H9 (cell line): ENCODE measurements around the gene USP21. TPM values are rescaled to one million over a fixed set of nuclear protein-coding genes. Genes with fewer than 3 reads are reported as not detected.

Experiments used
- DNase-seq: peaks from one replicate; pipeline ENCODE4 v3.0.0-alpha.2; 2017
- H2AFZ ChIP-seq: one replicate; pipeline ENCODE4 v1.6.1; 2013; ENCODE audit warnings: mild to moderate bottlenecking, low read length, control low read depth, moderate library complexity
- H2AK5ac ChIP-seq: 2 replicates; pipeline ENCODE4 v1.6.1; 2013; ENCODE audit warnings: low read length, control low read depth, mixed read lengths; ENCODE audit not compliant: insufficient read length
- H2BK120ac ChIP-seq: one replicate; pipeline ENCODE4 v1.6.1; 2013; ENCODE audit warnings: low read depth, mild to moderate bottlenecking, low read length, control low read depth, inconsistent platforms; ENCODE audit not compliant: poor library complexity, severe bottlenecking
- H2BK12ac ChIP-seq: 2 replicates; pipeline ENCODE4 v1.6.1; 2013; ENCODE audit warnings: low read length, control low read depth, mixed read lengths, low read depth; ENCODE audit not compliant: insufficient read length
- H2BK15ac ChIP-seq: 2 replicates; pipeline ENCODE4 v1.6.1; 2013; ENCODE audit warnings: low read depth, low read length, control low read depth
- H2BK20ac ChIP-seq: one replicate; pipeline ENCODE4 v1.6.1; 2013; ENCODE audit warnings: low read depth, mild to moderate bottlenecking, low read length, control low read depth, inconsistent platforms; ENCODE audit not compliant: poor library complexity, severe bottlenecking
- H2BK5ac ChIP-seq: 2 replicates; pipeline ENCODE4 v1.6.1; 2013; ENCODE audit warnings: low read length, control low read depth, mixed read lengths; ENCODE audit not compliant: insufficient read length
- H3K14ac ChIP-seq: 2 replicates; pipeline ENCODE4 v1.6.1; 2013; ENCODE audit warnings: low read length, control low read depth; ENCODE audit not compliant: insufficient read depth
- H3K18ac ChIP-seq: 2 replicates; pipeline ENCODE4 v1.6.1; 2013; ENCODE audit warnings: low read depth, mild to moderate bottlenecking, mixed read lengths, low read length, control low read depth; ENCODE audit not compliant: insufficient read length
- H3K23ac ChIP-seq: 2 replicates; pipeline ENCODE4 v1.6.1; 2013; ENCODE audit warnings: low read length, control low read depth, mixed read lengths, low read depth; ENCODE audit not compliant: insufficient read length
- H3K23me2 ChIP-seq: 2 replicates; pipeline ENCODE4 v1.6.1; 2013; ENCODE audit warnings: low read depth, mild to moderate bottlenecking, mixed read lengths, low read length, control low read depth; ENCODE audit not compliant: insufficient read length, poor library complexity, severe bottlenecking
- H3K27ac ChIP-seq: 2 replicates; pipeline ENCODE4 v1.5.1; 2013; ENCODE audit warnings: low read length, control low read depth, mixed read lengths, low read depth; ENCODE audit not compliant: insufficient read length
- H3K27me3 ChIP-seq: 2 replicates; pipeline ENCODE4 v1.6.1; 2013; ENCODE audit warnings: low read length, control low read depth, inconsistent platforms; ENCODE audit not compliant: insufficient read depth
- H3K4ac ChIP-seq: 2 replicates; pipeline ENCODE4 v1.6.1; 2013; ENCODE audit warnings: low read depth, mild to moderate bottlenecking, control low read depth, inconsistent platforms, low read length, moderate library complexity
- H3K4me1 ChIP-seq: 2 replicates; pipeline ENCODE4 v1.6.1; 2013; ENCODE audit warnings: low read length, control low read depth, inconsistent platforms; ENCODE audit not compliant: insufficient read depth
- H3K4me2 ChIP-seq: 2 replicates; pipeline ENCODE4 v1.6.1; 2013; ENCODE audit warnings: low read length, control low read depth, mixed read lengths; ENCODE audit not compliant: insufficient read length, insufficient read depth
- H3K56ac ChIP-seq: 2 replicates; pipeline ENCODE4 v1.6.1; 2013; ENCODE audit warnings: low read depth, mild to moderate bottlenecking, mixed read lengths, low read length, control low read depth; ENCODE audit not compliant: insufficient read length
- H3K79me1 ChIP-seq: 2 replicates; pipeline ENCODE4 v1.6.1; 2013; ENCODE audit warnings: low read depth, mild to moderate bottlenecking, moderate library complexity, low read length, control low read depth, inconsistent platforms; ENCODE audit not compliant: insufficient read depth, poor library complexity, severe bottlenecking
- H3K79me2 ChIP-seq: 2 replicates; pipeline ENCODE4 v1.6.1; 2013; ENCODE audit warnings: low read length, control low read depth, inconsistent platforms; ENCODE audit not compliant: insufficient read depth
- H3K9ac ChIP-seq: 2 replicates; pipeline ENCODE4 v1.6.1; 2013; ENCODE audit warnings: low read length, control low read depth, mixed read lengths; ENCODE audit not compliant: insufficient read length; ENCODE audit errors: extremely low read depth
- H3K9me3 ChIP-seq: one replicate; pipeline ENCODE4 v1.6.1; 2013; ENCODE audit warnings: low read depth, low read length, inconsistent platforms; ENCODE audit not compliant: control insufficient read depth
- H3T11ph ChIP-seq: one replicate; pipeline ENCODE4 v1.6.1; 2013; ENCODE audit warnings: mild to moderate bottlenecking, low read length, control low read depth, inconsistent platforms
- H4K20me1 ChIP-seq: one replicate; pipeline ENCODE4 v1.6.1; 2013; ENCODE audit not compliant: control insufficient read depth, insufficient read length, insufficient read depth
- H4K5ac ChIP-seq: 2 replicates; pipeline ENCODE4 v1.6.1; 2013; ENCODE audit warnings: low read depth, mild to moderate bottlenecking, mixed read lengths, low read length, control low read depth; ENCODE audit not compliant: insufficient read length
- H4K8ac ChIP-seq: replicated peaks from 2 replicates; pipeline ENCODE4 v1.6.1; 2013; ENCODE audit warnings: low read length, control low read depth, mixed read lengths, low read depth; ENCODE audit not compliant: insufficient read length
- H4K91ac ChIP-seq: 2 replicates; pipeline ENCODE4 v1.6.1; 2013; ENCODE audit warnings: low read depth, mild to moderate bottlenecking, moderate library complexity, mixed read lengths, low read length, control low read depth; ENCODE audit not compliant: insufficient read length
- H3K27ac Mint-ChIP-seq, 3 experiments: 2 replicates in 2 of 3; 3 replicates in 1 of 3; pipeline ENCODE4 v1.8.0; 2020 to 2021; ENCODE audit warnings: mixed read lengths in 3 of 3, mild to moderate bottlenecking in 1 of 3, moderate library complexity in 1 of 3
- H3K27me3 Mint-ChIP-seq: 2 replicates; pipeline ENCODE4 v1.8.0; 2021; ENCODE audit warnings: low read depth, mild to moderate bottlenecking, moderate library complexity, mixed read lengths
- H3K36me3 Mint-ChIP-seq, 3 experiments: 2 replicates in 2 of 3; 3 replicates in 1 of 3; pipeline ENCODE4 v1.8.0; 2020 to 2021; ENCODE audit warnings: low read depth in 3 of 3, mixed read lengths in 3 of 3; ENCODE audit not compliant: insufficient read depth in 1 of 3
- H3K4me1 Mint-ChIP-seq, 2 experiments: 2 replicates each; pipeline ENCODE4 v1.8.0; 2020; ENCODE audit warnings: mixed read lengths in 2 of 2
- H3K4me3 Mint-ChIP-seq, 2 experiments: 2 replicates in 1 of 2; 3 replicates in 1 of 2; pipeline ENCODE4 v1.8.0; 2020 to 2021; ENCODE audit warnings: mild to moderate bottlenecking in 2 of 2, mixed read lengths in 2 of 2, moderate library complexity in 1 of 2
- H3K9me3 Mint-ChIP-seq, 2 experiments: 2 replicates in 1 of 2; 3 replicates in 1 of 2; pipeline ENCODE4 v1.8.0; 2020; ENCODE audit warnings: mild to moderate bottlenecking in 2 of 2, mixed read lengths in 2 of 2, moderate library complexity in 1 of 2
- WGBS: extraction: QIAGEN DNeasy Blood & Tissue Kit; methylation state at CpG from one replicate; pipeline ENCODE4 v1.1.7; 2013; ENCODE audit warnings: missing lambda C conversion rate, low lambda C conversion rate, mixed read lengths; ENCODE audit not compliant: insufficient read length; ENCODE audit errors: extremely low coverage; 5-methylcytosine and 5-hydroxymethylcytosine counted together
- total RNA-seq: library from RNA; stranded (reverse); gene quantifications from 2 replicates; pipeline ENCODE4 v1.2.1, GENCODE V29; 2021
- TF ChIP-seq, protein P1 (sequence below): fragments of 200-600 bp; sonication (generic); conservative IDR thresholded peaks from 3 replicates; pipeline ENCODE4 v1.8.0; 2021; ENCODE audit warnings: antibody characterized with exemption, mild to moderate bottlenecking

The USP21 gene
- total RNA-seq, 1 experiment from 2014 or later, result 17.9 TPM

DNA sequence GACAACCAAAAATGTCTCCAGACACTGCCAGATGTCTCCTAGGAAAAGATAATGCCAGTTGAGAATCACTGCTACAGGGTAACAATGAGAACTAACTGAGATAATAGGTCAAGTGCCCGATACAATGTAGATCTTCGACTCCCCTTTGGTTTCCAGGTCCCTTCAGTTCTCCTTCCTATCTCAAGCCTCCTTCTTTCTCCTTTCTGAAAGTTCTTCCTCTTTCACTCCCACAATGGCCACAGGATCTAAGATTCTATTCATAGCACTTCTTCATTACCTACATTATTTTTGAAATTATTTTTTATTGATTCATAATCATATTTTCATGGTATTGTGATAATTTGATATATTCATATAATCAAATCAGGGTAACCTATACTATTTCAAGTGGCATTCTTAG is 47.8 kb upstream of the USP21 start:
- Histone ChIP-seq H3K23me2 (no peaks in the 10 kb centered on the region), H2BK5ac (no peak overlapping the region), H4K20me1 (no peaks in the 10 kb centered on the region), H3K4me1 (no peaks in the 10 kb centered on the region), H4K91ac (no peak overlapping the region), H3T11ph (no peak overlapping the region), H3K14ac (no peak overlapping the region), H4K5ac (no peak overlapping the region), H3K9ac (no peak overlapping the region), H2BK15ac (no peak overlapping the region), H3K18ac (no peak overlapping the region), H2BK120ac (no peak overlapping the region), H2BK20ac (no peak overlapping the region), H3K27ac (no peak overlapping the region), H3K4me2 (no peak overlapping the region), H3K4ac (no peak overlapping the region), H2AK5ac (no peak overlapping the region), H3K79me1 (peaks cover 7% of the 10 kb centered on the region), H4K8ac (no peak overlapping the region), H3K27me3 (no peaks in the 10 kb centered on the region), H2BK12ac (no peak overlapping the region), H3K9me3 (no peaks in the 10 kb centered on the region), H2AFZ (no peak overlapping the region), H3K23ac (no peak overlapping the region), H3K79me2 (peaks cover 9% of the 10 kb centered on the region; the same call in 1 of the 2 replicates), H3K56ac (no peak overlapping the region)
- no peaks in the 10 kb centered on the region for H3K9me3 Mint-ChIP-seq
- H3K4me1 Mint-ChIP-seq, result peaks cover 2 to 7% of the 10 kb centered on the region in 2 experiments; a peak in 3 of 4 replicates
- H3K36me3 Mint-ChIP-seq, result peaks cover 0 to 8% (median 4%) of the 10 kb centered on the region in 3 experiments; a peak in 5 of 7 replicates
- no peaks in the 10 kb centered on the region for H3K27me3 Mint-ChIP-seq
- no peak overlapping the region for H3K27ac Mint-ChIP-seq
- DNase-seq, result no peak
- no peak overlapping the region for H3K4me3 Mint-ChIP-seq
- TF ChIP-seq, protein P1, sequence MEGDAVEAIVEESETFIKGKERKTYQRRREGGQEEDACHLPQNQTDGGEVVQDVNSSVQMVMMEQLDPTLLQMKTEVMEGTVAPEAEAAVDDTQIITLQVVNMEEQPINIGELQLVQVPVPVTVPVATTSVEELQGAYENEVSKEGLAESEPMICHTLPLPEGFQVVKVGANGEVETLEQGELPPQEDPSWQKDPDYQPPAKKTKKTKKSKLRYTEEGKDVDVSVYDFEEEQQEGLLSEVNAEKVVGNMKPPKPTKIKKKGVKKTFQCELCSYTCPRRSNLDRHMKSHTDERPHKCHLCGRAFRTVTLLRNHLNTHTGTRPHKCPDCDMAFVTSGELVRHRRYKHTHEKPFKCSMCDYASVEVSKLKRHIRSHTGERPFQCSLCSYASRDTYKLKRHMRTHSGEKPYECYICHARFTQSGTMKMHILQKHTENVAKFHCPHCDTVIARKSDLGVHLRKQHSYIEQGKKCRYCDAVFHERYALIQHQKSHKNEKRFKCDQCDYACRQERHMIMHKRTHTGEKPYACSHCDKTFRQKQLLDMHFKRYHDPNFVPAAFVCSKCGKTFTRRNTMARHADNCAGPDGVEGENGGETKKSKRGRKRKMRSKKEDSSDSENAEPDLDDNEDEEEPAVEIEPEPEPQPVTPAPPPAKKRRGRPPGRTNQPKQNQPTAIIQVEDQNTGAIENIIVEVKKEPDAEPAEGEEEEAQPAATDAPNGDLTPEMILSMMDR, result no peak
- WGBS, result no CpG with 5 or more reads among the region's 2 CpGs
